ENCODE results near the gene GNB1. TPM values are rescaled to one million over a fixed set of nuclear protein-coding genes. Genes with fewer than 3 reads are reported as not detected.

The GNB1 gene
- total and polyA plus RNA-seq, 9 of the 15 experiments (the other 6 are each of a cell fraction or from before 2014, with no cell fraction given), result 34.3 to 388 (median 114) TPM

DNA sequence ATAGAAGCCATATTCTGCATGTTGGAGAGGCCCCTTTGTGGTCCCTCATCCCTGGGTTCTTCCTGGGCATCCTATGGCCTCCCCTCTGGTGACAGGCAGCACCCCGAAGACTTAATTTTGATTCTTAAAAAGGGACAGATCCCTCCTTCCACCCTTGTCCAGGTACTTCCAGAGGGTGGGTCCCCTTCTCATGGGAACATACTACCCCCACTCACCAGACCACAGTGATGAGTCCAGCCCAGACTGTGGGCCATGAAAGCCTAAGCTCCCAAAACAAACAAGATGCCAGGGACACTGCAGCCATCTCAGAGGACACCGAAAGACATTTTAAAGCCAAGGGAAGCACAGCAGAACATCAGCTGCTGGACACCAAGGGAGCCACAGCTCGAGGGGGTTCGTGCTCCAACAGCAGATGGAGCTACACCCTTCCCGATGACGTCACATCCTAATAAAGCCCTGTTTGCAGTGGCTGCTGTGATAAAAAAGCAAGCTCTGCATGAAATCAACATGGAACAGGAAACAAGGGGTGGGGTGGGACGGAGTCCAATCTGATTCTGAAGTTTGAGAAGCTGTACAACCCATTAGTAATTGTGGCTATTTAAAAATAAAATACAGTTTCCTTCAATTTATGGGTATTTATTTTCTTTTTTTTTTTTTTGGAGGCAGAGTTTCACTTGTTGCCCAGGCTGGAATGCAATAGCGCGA, 32.4 kb downstream of the GNB1 start (continued):
- TF ChIP-seq L3MBTL2 (IDR thresholded peaks at IDR 0.05), result no peak
- TF ChIP-seq, protein P1, sequence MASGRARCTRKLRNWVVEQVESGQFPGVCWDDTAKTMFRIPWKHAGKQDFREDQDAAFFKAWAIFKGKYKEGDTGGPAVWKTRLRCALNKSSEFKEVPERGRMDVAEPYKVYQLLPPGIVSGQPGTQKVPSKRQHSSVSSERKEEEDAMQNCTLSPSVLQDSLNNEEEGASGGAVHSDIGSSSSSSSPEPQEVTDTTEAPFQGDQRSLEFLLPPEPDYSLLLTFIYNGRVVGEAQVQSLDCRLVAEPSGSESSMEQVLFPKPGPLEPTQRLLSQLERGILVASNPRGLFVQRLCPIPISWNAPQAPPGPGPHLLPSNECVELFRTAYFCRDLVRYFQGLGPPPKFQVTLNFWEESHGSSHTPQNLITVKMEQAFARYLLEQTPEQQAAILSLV (tag; IDR thresholded peaks at IDR 0.05), result no peak
- TF ChIP-seq NRF1 (conservative IDR thresholded peaks at IDR 0.05 in 1 of 2, IDR thresholded peaks at IDR 0.05 in 1 of 2), result no peak
- no peak for TF ChIP-seq MTA2 (IDR thresholded peaks at IDR 0.05; ENCODE audit: low read depth)
- TF ChIP-seq ELF4 (CRISPR knock-in tag; IDR thresholded peaks at IDR 0.05), result no peak
- TF ChIP-seq POLR2AphosphoS2 (IDR thresholded peaks at IDR 0.05; ENCODE audit: low read length), result no peak
- TF ChIP-seq, protein P2, sequence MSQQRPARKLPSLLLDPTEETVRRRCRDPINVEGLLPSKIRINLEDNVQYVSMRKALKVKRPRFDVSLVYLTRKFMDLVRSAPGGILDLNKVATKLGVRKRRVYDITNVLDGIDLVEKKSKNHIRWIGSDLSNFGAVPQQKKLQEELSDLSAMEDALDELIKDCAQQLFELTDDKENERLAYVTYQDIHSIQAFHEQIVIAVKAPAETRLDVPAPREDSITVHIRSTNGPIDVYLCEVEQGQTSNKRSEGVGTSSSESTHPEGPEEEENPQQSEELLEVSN (IDR thresholded peaks at IDR 0.05; ENCODE audit: borderline replicate concordance in 1 of 2, extremely low read depth in 1 of 2, insufficient read depth in 1 of 2, insufficient read length in 1 of 2, low read depth in 1 of 2, low read length in 1 of 2, poor library complexity in 1 of 2, severe bottlenecking in 1 of 2), result no peak
- no peak for TF ChIP-seq ZNF232 (CRISPR knock-in tag; IDR thresholded peaks at IDR 0.05)
- peak; percentile 96 for TF ChIP-seq JUN (IDR thresholded peaks at IDR 0.05; ENCODE audit: borderline replicate concordance, low read depth, low read length)
- TF ChIP-seq JUN (CRISPR knock-in tag; IDR thresholded peaks at IDR 0.05; ENCODE audit: borderline replicate concordance), result 0 out of 2 replicates have a peak, but pooled peaks have one; percentile 62
- no peak for TF ChIP-seq TGIF2 (CRISPR knock-in tag; IDR thresholded peaks at IDR 0.05)
- TF ChIP-seq ZNF124 (CRISPR knock-in tag; IDR thresholded peaks at IDR 0.05), result no peak
- TF ChIP-seq, protein P3, sequence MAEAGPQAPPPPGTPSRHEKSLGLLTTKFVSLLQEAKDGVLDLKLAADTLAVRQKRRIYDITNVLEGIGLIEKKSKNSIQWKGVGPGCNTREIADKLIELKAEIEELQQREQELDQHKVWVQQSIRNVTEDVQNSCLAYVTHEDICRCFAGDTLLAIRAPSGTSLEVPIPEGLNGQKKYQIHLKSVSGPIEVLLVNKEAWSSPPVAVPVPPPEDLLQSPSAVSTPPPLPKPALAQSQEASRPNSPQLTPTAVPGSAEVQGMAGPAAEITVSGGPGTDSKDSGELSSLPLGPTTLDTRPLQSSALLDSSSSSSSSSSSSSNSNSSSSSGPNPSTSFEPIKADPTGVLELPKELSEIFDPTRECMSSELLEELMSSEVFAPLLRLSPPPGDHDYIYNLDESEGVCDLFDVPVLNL (CRISPR knock-in tag; IDR thresholded peaks at IDR 0.05; ENCODE audit: low read depth), result no peak
- TF ChIP-seq, protein P4, sequence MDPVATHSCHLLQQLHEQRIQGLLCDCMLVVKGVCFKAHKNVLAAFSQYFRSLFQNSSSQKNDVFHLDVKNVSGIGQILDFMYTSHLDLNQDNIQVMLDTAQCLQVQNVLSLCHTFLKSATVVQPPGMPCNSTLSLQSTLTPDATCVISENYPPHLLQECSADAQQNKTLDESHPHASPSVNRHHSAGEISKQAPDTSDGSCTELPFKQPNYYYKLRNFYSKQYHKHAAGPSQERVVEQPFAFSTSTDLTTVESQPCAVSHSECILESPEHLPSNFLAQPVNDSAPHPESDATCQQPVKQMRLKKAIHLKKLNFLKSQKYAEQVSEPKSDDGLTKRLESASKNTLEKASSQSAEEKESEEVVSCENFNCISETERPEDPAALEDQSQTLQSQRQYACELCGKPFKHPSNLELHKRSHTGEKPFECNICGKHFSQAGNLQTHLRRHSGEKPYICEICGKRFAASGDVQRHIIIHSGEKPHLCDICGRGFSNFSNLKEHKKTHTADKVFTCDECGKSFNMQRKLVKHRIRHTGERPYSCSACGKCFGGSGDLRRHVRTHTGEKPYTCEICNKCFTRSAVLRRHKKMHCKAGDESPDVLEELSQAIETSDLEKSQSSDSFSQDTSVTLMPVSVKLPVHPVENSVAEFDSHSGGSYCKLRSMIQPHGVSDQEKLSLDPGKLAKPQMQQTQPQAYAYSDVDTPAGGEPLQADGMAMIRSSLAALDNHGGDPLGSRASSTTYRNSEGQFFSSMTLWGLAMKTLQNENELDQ (CRISPR knock-in tag; IDR thresholded peaks at IDR 0.05; ENCODE audit: borderline replicate concordance), result no peak
- no peak for TF ChIP-seq ZNF589 (CRISPR knock-in tag; IDR thresholded peaks at IDR 0.05; ENCODE audit: low read depth)
- no peak for TF ChIP-seq NFE2 (IDR thresholded peaks at IDR 0.05; ENCODE audit: low read depth)
- peak; percentile 96 for TF ChIP-seq NBN (IDR thresholded peaks at IDR 0.05; ENCODE audit: low read depth)
- peak; percentile 50 for TF ChIP-seq GABPA (tag; conservative IDR thresholded peaks at IDR 0.05; ENCODE audit: low read depth)
- no peak for TF ChIP-seq ARNT (IDR thresholded peaks at IDR 0.05)
- no peak for TF ChIP-seq CREBBP (IDR thresholded peaks at IDR 0.05; ENCODE audit: low read depth, low read length)
- no peak for TF ChIP-seq NFRKB (IDR thresholded peaks at IDR 0.05; ENCODE audit: low read depth)
- no peak for TF ChIP-seq SIX5 (IDR thresholded peaks at IDR 0.05; ENCODE audit: borderline replicate concordance in 1 of 2, insufficient read depth in 1 of 2, low read depth in 1 of 2, low read length in 2 of 2)
- TF ChIP-seq EP300 (IDR thresholded peaks at IDR 0.05; ENCODE audit: low read length), result peak; percentile 55; the same call in 1 of the 2 replicates
- TF ChIP-seq RB1 (IDR thresholded peaks at IDR 0.05; ENCODE audit: low read depth), result 0 out of 2 replicates have a peak, but pooled peaks have one; percentile 17
